NCI-H128 (cell line): ENCODE results near the gene CENPK.
"Not testable (repeated sequence)": the region's sequence is repeated elsewhere in the genome, so short reads cannot be mapped to it uniquely, and the experiment has no call there.

ENCODE experiments used
- DNase-seq: peaks from one replicate; lab custom pipeline; 2025; ENCODE audit not compliant: unreplicated experiment; lab: John Stamatoyannopoulos, UW

The CENPK gene

DNA sequence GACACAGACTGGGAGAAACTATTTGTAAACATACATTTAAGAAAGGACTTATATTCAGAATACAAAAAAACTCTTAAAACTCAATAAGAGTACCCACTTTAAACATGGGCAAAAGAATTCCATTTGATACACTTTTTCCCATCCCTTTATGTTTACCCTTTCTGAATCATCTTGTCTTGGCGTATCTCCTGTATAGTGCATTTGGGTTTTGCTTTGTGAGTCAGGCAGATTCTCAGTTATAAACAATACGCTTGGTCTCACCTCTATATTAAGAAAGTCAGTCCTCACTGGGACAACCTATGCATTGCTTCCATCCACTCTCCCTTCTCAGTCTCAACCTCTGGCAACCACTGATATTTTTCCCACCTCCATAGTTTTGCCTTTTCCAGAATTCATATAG, 54.0 kb downstream of the CENPK start:
- DNase-seq: no peak

DNA sequence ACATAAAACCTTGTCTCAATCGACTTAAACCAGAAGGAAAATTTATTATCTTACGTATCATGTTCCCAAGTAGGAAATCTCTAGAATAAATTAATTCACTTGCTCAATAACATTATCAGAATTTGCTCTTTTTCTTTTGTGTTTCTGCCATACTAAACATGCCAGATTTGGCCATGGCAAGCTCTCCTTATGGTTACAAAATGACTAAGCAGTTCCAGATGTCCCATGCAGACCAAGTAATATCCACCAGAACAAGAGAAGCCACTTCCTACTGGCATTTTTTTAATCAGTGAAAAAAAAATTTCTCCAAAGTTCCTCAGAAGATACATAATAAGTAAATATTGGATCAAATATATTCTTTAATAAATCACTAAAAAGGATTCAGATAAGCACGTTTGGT, 56.0 kb downstream of the CENPK start:
- no peak for DNase-seq

DNA sequence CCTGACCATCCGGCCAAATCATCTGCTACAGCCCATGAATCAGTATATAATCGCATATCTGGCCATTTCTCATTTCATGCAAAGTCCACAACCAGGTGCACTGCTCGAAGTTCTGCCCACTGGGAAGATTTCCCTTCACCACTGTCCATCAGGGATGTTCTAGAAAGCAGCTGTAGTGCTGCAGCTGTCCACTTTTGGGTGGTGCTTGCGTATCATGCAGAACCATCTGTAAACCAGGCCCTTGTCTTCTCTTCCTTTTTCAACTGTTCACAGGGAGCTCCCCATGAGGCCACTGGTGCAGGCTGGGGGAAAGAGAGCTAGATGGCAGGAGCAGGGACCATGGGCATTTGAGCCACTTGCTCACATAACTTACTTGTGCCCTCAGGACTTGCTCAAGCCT, 73.8 kb downstream of the CENPK start:
- DNase-seq: no peak

DNA sequence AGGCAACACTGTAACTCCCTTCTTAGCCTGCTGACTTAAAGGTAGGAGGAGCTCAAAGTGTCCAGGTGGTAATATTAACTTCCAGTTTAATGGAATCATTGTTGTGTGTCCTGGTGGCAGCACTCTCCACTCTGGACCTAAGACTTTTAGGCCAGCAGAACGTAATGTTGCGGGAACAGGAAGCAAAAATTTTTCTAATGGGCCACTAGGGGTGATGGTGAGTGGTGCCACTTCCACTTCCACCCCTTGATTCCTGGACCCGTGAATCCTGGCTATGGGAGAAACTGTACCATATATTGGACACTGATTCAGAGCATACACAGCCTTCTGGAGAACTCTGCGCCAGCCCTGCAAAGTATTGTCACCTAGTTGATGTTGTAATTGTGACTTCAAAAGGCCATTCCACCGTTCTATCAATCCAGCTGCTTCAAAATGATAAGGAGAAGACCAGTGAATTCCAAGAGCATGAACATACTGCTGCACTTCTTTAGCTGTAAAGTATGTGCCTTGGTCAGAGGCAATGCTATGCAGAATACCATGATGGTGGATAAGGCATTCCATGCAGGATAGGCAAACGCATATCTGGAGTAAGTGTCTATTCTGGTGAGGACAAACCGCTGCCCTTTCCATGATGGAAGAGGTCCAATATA, 74.8 kb downstream of the CENPK start:
- not testable (repeated sequence) for DNase-seq

DNA sequence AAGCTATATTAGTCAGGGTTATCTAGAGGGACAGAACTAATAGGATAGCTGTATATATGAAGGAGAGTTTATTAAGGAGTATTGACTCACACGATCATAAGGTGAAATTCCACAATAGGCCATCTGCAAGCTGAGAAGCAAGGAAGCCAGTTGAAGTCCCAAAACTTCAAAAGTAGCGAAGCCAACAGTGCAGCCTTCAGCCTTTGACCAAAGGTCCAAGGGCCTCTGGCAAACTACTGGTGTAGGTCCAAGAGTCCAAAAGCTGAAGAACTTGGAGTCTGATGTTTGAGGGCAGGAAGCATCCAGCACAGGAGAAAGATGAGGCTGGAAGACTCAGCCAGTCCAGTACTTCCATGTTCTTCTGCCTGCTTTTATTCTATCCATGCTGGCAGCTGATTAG, 76.2 kb downstream of the CENPK start:
- DNase-seq: not testable (repeated sequence)

DNA sequence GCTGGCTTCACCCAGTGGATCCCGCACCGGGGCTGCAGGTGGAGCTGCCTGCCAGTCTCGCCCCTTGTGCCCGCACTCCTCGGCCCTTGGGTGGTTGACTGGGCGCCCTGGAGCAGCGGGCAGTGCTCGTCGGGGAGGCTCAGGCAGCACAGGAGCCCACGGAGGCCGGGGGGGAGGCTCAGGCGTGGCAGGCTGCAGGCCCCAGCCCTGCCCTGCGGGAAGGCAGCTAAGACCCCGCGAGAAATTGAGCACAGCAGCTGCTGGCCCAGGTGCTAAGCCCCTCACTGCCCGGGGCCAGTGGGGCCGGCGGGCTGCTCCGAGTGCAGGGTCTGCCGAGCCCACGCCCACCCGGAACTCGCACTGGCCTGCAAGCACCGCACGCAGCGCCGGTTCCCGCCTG, 77.6 kb downstream of the CENPK start:
- no peak for DNase-seq

DNA sequence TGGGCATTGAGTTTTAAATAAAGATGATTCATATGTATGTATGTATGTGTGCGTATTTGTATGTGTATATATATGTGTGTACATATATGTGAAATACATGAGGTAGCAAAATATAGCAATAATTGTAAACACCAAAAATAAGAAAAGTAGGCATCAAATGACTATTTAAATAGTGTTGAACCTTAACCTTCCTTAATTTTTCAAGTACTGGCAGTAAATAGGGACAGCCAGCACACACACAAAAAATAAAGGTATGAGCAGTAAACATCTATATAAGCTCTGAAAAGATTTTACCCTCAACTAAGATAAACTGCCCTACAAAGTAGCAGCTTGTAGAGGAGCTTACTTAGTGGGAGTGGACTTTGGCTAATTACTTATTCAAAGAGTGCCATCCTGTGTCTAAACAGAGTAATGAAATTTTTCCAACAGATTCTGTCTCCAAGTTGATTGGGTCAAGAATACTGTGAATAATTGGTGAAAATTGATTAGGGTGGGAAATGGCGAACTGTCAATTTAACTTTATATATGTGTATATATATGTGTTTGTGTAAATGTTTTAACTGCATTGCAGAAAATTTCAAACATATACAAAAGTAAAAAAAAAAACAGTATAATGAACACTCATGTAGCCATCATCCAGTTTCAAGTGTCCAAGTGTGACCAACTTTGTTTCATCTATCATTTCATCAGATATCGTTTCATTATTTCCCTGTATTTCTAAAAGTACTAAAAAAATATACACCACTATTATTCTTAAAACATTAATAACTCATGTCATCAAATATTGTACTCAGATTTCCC, 79.2 kb downstream of the CENPK start:
- DNase-seq: peak; percentile 36

DNA sequence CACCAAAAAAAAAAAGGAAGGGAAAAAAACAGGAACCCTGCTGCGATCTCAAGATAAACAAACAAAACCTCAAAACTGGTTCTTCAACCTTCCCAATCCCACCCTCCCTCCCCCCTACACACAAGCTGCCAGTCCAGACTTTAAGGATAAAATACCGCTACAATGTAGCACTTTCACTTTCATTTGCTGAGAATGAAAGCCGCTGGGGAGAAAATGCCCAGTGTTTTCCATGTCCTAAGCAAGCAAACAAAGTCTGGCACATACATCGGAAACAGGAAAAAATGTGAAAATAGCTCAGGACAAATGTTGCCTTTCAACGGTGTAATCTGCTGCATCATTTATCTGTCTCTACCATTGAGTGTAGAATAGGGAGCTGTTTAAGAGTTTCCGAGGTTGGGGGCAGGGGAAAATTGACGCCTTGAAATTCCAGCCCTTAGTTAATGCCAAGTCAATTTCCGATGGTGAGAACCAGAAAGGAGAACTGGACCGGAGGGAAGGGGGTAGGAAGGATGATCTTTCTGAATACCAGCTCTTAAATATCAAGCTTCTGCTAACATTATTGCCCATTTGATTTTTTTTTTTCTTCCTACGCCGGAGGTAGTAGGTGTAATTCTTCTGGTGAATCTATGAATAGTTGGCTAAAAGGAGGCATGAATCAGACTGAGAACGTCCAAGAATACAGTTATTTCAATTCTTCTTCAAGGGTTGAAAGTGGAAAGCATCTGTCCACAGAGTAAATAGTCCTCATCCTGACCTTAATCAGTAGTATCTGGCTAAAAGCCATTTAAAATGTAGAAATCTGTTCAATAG, 80.0 kb downstream of the CENPK start:
- DNase-seq: no peak

DNA sequence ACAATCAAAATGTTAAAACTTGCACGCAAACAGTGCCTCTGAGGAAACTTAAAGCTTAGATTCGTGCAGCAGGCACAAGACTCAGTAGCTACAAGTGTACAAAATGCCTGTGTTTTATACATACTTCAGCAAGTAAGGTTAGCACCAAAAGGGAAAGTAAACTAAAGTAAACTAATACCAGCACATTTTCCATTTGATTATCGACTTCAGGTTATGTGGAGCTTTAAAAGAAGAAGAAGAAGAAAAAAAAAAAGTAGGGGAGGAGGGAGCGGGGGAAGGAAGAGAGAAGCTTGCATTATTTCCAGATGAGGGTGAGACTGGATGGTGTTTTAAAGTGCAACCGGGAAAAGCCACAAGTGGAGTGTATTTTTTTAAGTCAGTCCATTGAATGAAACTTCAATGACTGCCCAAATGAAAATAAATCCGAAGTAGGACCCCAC, 80.7 kb downstream of the CENPK start:
- no peak for DNase-seq

DNA sequence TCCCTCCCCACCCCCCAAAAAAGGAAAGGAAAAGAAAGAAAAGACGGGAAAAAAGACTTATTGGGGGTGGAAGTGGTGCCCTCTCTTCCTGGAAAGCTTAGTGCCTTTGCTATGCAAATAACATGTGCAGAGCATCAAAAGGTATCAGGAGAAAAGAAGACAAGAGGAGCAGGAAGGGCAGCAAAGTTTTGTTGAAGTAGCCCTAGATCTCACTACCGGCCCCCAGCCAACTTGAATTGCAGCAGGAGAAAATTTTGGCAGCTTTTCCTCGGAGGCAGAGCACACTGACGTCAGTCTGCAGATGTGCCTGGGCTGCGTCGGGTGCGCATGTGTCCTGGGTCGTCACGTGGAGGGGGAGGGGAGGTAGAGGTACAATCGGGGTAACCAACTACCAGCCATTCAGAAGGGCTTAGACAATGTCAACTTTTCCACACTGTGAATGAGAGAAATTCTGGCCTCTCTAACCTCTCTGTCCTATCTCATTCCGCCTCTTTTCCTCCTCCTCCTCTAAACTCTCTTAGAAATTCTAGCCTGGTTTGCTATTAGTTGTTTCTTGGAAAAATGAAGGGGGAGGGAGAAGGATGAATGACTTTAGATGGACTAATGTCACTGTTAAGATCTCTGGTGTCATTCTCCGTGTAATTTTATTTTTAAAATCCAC, 81.2 kb downstream of the CENPK start, which contains the start of gene ADAMTS6:
Gene ADAMTS6 (minus strand): TSS at position 286 of the 661 bp plus-strand sequence. CDS start 8,247 bp downstream, outside the sequence.
- DNase-seq: no peak

DNA sequence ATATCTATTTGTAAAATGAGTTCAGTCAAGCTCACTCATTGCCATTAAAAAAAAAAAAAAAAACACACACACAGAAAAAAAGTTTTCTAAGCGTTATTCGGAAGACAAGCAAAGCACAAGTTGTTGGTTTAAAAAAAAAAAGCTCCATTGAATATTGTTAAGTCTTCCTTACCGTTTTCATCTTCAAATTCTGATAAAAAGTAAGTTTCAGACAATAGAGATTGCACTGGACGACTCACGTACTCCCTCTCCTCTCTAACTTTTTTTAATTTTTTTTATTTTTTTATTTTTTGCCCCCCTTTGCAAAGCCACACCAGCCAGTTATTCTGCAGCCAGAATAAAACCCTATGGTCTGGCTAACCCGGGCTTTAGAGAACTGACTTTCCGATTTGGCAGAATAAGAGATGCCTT, 81.8 kb downstream of the CENPK start:
- DNase-seq: no peak

DNA sequence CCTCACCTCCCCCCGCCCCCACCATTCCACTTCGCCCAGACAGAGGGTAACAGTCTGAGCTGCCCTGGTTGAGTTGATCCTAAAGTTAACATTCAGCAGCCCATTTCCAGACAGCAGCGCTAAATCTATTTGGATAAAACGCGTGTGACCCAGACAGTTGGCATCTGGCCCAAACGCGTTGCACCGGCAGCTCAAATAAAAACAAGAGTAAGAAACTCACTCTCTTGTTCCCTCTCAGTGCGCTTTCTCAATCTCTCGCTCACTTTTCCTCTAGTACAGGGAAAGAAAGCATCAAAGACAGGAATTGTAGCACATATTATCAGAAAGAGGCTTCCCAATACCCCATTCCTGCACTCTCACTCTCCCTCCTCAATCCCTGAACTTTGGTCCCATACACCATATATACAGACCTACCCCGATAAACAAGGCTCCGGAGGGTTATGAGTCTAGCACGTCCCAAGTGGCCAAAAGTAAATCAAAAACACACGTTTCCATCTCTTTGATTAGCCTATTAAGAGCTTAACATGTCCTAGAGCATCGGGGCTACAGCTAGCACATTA, 82.6 kb downstream of the CENPK start:
- DNase-seq: no peak

DNA sequence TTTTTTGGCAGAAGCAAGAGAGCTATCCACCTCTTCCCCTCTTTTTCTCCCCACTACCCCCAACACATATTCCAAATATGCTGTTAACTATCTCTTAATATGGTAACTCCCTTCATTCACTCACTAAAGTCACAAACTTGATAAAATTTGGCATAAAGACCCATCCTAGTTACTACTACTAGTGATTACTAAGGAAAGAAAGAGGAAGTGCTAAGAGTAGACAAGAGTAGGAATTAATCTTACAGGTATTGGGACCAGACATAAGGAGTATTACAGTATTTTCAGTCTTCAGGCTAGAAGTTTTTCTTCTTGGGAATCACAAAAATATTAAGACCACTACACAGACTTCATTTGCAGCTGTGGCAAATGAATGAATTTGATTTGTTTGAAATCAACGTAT, 83.4 kb downstream of the CENPK start:
- DNase-seq: no peak

DNA sequence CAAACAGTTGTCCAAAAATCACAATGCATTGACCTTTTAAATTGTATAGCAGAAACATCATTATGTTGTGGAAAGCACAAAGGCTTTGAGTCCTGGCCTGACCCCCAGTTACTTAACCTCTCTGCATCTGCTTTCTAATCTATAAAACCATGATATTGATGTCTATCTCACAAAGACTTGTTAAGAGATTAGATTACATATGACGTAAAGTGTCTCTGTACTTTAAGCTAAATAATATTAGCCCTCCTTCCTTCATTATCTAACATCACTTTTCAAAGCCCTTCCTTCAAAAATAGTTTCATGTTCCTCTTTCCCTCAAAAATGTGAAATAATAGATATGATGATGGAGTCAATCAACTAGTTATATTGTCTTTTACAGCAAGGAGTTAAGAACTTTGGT, 84.6 kb downstream of the CENPK start:
- DNase-seq: no peak

DNA sequence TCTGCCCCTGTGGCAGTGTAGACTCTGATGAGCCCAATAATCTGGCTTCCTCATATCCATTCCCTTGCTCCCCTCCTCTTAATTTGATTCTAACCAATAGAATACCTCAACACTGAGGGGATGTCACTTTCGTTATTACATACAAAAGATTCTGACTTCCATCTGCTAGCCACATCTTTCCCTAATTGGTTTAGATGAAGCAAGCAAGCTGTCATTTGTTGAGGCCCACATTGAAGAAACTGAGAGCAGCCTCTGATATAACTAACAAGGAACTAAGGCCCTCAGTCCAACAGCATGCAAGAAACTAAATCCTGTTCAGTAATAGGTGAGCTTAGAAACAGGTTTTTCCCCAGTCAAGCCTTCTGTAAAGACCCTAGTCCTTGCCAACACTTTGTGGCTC, 87.1 kb downstream of the CENPK start:
- DNase-seq: no peak

DNA sequence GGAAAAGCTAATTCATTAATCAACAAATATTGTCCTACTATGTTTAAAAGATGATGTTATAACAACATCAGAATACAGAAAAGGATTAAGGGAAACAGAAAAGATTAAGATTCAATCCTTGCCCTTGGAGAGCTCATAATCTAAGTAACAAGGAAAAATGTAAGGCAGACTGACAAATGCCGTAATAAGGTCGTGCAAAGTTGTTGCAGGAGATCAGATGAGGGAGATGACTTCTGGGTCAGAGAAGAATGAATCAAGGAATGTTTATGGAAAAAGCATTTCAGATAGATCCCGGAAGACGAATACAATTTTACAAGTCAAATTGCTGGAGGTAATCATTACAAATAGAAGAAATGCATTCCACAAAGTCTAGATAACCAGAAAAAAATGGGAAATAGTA, 87.6 kb downstream of the CENPK start:
- DNase-seq: no peak

DNA sequence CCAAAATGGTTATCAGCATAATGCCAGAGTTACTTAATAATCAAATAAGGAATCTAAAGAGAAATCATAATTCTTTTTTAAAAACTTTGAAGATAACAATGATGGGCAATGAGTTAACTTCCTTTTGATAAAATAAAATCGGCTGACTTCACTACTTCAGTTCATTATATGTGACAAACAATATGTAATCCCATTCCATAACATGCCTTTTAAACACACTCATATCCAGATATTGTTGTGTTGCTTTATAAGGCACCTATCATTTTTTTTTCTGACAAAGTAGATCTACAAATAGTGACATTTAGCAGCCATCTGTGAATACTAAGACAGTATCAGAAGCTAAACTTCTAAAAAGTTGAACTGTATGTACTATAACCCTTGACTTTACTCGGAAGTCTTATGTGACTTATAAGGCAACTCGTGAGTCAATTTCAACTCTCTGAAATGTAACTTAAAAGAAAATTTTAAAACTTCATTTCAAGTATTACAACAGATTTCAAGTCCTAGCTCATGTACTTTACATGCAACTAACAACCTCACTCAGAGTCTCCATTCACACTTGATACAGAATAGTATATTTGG, 88.7 kb downstream of the CENPK start:
- DNase-seq: no peak

DNA sequence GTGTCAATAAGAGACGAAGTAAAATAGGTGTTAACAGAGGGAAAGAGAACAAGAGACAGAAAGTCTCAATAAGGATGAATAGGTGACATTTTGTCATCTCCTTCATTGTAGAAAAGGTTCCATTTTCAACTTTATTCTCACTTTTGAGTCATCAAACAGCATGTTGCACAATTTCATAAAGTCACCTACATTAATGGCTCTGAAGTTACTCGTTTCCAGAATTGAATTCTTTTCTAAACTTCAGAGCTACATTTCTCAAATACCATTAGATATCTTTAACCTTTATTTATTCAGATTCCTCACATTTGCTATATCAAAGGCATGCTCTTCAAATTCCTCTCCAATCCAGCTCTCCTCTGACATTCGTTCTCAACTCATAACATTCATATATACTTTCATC, 94.3 kb downstream of the CENPK start:
- no peak for DNase-seq
